ENCODE data around the gene RAB11FIP2. TPM values are rescaled to one million over a fixed set of nuclear protein-coding genes. Genes with fewer than 3 reads are reported as not detected.

The RAB11FIP2 gene
- total RNA-seq, 1 experiment from 2014 or later: 7.4 TPM

GRCh38 chr10:117993166-117993565, 53.6 kb downstream of the RAB11FIP2 start:
- in situ Hi-C loops (cut with HindIII; ENCODE audit: low pct_unique_long_range_greater_than_20kb, low sequenced_read_pairs): no loop called here
- DNase-seq (ENCODE audit: low read depth): no peak

GRCh38 chr10:117991701-117992100, 55.0 kb downstream of the RAB11FIP2 start:
- no peak for DNase-seq (ENCODE audit: low read depth)
- in situ Hi-C loops (cut with HindIII; ENCODE audit: low pct_unique_long_range_greater_than_20kb, low sequenced_read_pairs): no loop called here

GRCh38 chr10:117989962-117990361, 56.8 kb downstream of the RAB11FIP2 start:
- no peak for DNase-seq (ENCODE audit: low read depth)
- in situ Hi-C loops (cut with HindIII; ENCODE audit: low pct_unique_long_range_greater_than_20kb, low sequenced_read_pairs): no loop called here

GRCh38 chr10:117988814-117989213, 57.9 kb downstream of the RAB11FIP2 start:
- in situ Hi-C loops (cut with HindIII; ENCODE audit: low pct_unique_long_range_greater_than_20kb, low sequenced_read_pairs): no loop called here
- DNase-seq (ENCODE audit: low read depth): no peak

GRCh38 chr10:117987244-117987909, 59.4 kb downstream of the RAB11FIP2 start:
- no peak for DNase-seq (ENCODE audit: low read depth)
- in situ Hi-C loops (cut with HindIII; ENCODE audit: low pct_unique_long_range_greater_than_20kb, low sequenced_read_pairs): no loop called here

GRCh38 chr10:117983961-117984360, 62.8 kb downstream of the RAB11FIP2 start:
- in situ Hi-C loops (cut with HindIII; ENCODE audit: low pct_unique_long_range_greater_than_20kb, low sequenced_read_pairs): no loop called here
- DNase-seq (ENCODE audit: low read depth): no peak

DNA sequence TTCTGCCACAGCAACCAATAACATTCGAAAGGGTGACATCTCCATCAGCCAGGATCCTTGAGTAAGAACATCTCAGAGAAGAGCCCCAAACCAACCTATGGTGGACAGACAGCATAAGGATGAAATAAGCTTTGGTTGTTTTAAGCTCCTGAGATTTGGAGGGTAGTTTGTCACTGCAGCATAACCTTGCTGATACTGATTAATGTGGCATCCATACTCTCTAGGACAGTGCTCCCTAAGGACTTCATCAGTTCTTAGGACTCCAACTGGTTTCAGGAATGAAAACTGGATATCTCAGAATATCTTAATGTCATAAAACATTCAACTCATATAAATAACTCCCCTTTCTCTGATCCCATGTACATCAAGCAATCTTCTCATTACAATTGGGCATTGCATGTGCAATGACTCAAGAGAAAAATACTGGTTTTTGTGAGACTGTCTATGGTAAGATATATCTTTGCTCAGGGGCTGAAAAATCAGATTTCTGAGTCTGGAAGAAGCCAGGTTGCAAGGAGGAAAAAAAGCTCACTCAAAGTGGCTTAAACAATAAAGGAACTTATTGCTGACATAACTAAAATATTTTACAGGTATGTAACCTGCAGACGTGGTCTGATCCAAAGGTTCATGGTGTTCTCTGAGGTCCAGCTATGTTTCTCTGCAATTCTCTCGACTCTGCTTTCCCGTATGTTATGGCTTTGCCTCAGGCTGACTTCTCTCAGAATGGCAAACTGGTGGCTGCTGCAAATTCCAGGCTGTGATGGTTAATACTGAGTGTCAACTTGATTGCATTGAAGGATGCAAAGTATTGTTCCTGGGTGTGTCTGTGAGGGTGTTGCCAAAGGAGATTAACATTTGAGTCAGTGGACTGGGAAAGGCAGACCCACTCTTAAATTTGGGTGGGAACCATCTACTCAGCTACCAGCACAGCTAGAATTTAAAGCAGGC, 65.7 kb downstream of the RAB11FIP2 start:
- DNase-seq (ENCODE audit: low read depth): no peak
- in situ Hi-C loops (cut with HindIII; ENCODE audit: low pct_unique_long_range_greater_than_20kb, low sequenced_read_pairs): no loop called here

GRCh38 chr10:117980216-117980615, 66.5 kb downstream of the RAB11FIP2 start:
- in situ Hi-C loops (cut with HindIII; ENCODE audit: low pct_unique_long_range_greater_than_20kb, low sequenced_read_pairs): no loop called here
- peak; percentile 9 for DNase-seq (ENCODE audit: low read depth)

DNA sequence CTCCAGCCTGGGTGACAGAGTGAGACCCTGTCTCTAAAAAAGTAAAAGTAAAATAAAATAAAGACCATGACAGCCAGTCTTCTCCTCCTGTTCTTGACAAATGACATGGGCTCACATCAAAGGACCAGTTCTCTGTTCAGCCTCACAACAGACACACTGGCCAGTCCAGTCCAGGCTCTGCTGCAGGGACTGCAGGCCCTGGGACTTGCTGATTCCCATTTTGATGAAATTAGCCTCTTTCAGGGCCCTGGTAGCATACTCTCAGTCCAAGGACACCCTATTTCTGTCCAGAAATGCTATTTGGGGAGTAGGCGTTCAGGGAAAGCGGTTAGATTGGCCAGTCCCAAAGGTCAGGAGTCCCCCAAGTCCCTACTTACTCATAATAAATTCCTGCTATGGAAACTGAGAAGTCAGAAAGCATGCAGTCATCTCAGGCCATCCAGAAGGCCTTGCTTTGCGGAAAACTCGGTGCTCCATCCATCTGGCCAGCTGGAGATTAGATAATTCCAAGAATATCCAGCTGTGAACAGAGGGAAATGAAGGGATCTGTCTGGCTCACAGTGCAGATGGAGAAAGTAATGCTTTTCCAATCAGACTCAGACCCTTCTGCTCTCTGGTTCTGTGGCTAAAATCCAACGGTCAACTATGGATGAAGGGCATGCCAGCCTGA, 74.4 kb downstream of the RAB11FIP2 start:
- DNase-seq (ENCODE audit: low read depth): no peak
- in situ Hi-C loops (cut with HindIII; ENCODE audit: low pct_unique_long_range_greater_than_20kb, low sequenced_read_pairs): no loop called here

DNA sequence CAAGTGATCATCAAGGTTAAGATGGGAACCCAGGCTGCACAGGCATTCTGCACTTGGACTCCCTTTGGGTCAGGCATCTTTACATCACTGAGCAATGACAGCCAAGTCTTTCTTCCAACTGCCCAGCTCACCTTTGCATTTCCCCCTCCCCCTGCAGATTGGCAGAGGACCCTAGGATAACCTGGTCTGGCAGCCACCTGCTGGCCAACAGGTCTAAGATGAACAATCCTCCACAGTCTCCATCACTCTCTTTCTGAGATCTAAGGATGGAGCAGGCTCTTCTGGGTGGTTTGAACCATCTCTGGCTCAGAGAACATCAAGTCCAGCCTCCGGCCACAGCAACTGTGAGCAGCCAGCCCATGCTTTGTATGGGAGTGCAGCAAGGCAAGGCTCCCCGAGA, 75.8 kb downstream of the RAB11FIP2 start:
- in situ Hi-C loops (cut with HindIII; ENCODE audit: low pct_unique_long_range_greater_than_20kb, low sequenced_read_pairs): no loop called here
- DNase-seq (ENCODE audit: low read depth): no peak

DNA sequence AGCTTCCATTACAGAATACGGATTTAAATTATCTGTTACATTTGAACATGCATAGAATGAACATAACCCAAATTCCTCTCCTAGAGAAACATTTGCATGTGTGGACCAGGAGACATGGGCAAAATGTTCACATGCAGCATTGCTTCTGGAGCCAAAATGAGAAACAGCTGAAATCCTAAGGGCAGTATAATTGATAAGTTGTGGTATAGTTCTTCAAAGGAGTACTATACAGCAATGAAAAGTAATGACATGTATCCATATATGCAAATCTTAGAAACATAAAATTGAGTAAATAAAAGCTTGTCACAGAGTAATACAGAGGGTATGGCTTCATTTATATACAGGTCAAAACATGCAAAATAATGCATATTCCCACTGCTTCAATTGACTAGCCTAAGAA, 77.1 kb downstream of the RAB11FIP2 start:
- in situ Hi-C loops (cut with HindIII; ENCODE audit: low pct_unique_long_range_greater_than_20kb, low sequenced_read_pairs): no loop called here
- no peak for DNase-seq (ENCODE audit: low read depth)

DNA sequence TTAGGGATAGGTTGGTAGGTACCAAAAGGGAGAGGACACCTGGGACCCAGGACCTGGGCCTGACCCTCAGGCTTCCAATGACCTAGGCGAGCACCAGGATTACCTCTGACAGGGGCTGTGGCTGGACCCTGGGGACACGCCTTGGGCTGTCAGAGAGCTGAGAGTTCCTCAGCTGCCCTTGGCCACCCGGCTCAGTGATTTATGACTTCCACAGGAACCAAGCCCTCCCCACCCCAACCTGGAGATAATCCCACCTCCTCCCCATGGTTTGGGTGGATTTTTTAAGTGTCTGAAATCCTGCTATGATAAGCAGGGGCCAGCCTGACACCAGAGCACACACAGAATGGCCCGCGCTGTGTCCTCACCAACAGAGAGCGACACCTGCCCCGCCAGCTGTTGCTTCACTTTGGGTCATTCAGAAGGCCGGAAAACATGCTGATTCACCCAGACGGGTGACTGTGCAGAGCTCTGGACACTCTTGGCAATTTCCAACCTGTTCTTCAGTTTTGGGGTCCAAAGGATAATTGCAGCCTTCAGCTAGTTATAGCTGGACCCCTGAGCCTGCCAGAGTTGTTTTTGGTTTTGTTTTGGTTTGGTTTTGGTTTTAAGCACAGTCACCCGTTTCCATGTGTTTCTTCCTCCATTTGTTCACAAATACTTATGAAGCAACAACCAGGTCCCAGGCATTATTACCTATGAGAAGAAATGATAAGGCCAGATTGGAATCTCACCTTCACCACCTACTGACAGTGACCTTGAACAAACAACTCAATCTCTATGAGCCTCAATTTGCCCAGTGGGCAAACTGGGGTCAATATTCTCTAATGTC, 78.2 kb downstream of the RAB11FIP2 start:
- no peak for DNase-seq (ENCODE audit: low read depth)
- in situ Hi-C loops (cut with HindIII; ENCODE audit: low pct_unique_long_range_greater_than_20kb, low sequenced_read_pairs): no loop called here

DNA sequence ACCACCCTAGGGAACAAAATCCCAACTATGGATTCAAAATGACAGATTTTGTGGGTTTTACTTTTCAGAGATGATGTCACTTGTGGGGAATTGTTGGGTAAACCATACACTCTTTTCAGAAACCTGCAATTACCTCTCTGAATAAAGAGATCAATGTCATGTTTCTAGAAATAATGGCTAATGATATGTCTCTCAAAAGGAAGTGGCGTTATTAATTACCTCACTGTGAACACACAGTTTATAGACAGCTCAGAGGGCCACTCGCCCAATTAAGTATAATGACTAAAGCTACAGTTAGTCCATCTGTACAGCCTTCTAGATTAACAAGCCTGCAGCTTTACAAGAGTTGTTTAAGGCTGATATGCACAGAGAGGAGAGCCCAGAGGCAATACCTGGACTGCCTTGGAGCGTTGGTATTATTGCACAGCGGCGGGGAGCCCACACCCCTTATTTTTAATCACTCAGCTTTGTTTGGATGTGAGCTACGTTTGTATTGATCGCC, 79.5 kb downstream of the RAB11FIP2 start:
- in situ Hi-C loops (cut with HindIII; ENCODE audit: low pct_unique_long_range_greater_than_20kb, low sequenced_read_pairs): no loop called here

GRCh38 chr10:117965984-117966383, 80.8 kb downstream of the RAB11FIP2 start:
- in situ Hi-C loops (cut with HindIII; ENCODE audit: low pct_unique_long_range_greater_than_20kb, low sequenced_read_pairs): no loop called here

More for the DNA sequence above, 79.5 kb downstream of the RAB11FIP2 start:
- DNase-seq (ENCODE audit: low read depth): no peak

GRCh38 chr10:117964536-117964935, 82.2 kb downstream of the RAB11FIP2 start:
- no peak for DNase-seq (ENCODE audit: low read depth)
- in situ Hi-C loops (cut with HindIII; ENCODE audit: low pct_unique_long_range_greater_than_20kb, low sequenced_read_pairs): no loop called here

More at GRCh38 chr10:117965984-117966383, 80.8 kb downstream of the RAB11FIP2 start:
- DNase-seq (ENCODE audit: low read depth): no peak

DNA sequence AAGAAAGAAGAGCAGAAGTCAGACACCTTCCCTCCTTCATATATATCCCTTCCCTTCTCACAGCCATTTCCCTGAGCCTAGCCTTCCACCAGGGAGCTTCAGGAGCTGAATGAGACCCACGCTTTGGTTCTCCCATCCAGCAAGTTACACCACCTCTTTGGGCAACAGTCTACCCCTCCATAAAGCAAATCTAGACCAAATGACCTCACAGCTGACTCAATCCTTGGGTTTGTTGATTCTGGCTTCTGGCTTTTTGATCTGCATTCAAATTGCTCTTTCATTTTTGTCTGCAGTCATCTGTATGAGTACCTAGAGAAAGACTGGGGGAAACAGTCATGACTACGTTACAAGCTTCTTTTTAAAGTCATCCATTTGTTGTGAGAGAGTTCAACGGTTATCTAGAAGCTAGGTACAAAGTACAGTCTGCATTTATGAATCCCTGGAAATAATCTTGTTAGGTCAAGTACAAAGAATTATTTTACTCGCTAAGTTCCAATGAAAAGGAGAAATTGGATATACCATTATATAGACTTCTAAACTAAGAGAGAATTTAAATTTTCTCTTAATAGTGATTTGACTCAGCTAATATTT, 86.3 kb downstream of the RAB11FIP2 start:
- DNase-seq (ENCODE audit: low read depth): no peak
- in situ Hi-C loops (cut with HindIII; ENCODE audit: low pct_unique_long_range_greater_than_20kb, low sequenced_read_pairs): no loop called here

- in situ Hi-C loops (cut with HindIII; ENCODE audit: low pct_unique_long_range_greater_than_20kb, low sequenced_read_pairs): no loop called here
- no peak for DNase-seq (ENCODE audit: low read depth)
These were observed 89.8 kb downstream of the RAB11FIP2 start for GRCh38 chr10:117956972-117957371.

GRCh38 chr10:117955176-117955575, 91.6 kb downstream of the RAB11FIP2 start:
- in situ Hi-C loops (cut with HindIII; ENCODE audit: low pct_unique_long_range_greater_than_20kb, low sequenced_read_pairs): no loop called here

More at GRCh38 chr10:117955176-117955575, 91.6 kb downstream of the RAB11FIP2 start:
- DNase-seq (ENCODE audit: low read depth): no peak
